ENCODE measurements around the gene LCMT1.

Gene LCMT1

DNA sequence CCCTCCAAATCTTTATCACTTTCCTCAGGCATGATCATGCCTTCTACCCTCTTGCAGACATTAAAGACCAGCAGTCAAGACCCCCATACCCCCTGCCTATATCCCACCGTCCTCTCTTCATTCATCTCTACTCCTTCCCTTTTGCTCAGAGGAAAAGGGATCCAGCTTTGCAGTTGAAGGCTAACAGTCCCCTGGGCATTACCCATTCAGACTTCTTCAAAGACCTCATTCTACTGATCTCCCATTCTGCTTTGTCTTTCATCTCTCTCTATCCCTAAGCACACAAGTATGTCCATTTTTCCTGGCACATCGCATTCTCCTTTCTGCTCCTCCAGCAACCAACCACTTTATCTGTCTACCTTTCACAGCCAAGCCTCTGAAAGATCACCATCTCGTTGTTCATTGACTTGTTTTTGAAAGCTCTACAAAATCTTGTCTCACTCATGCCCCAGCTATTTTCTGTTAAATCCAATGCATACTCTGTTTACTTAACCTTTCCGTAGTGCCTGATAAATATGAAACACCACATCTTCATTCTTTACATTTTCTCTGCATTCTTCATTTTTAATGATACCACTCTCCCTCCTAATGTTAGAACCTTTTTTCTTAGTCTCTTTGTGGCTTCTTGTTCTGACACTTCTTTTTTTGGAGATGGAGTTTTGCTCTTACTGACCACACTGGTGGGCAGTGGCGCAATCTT, 14.1 kb upstream of the LCMT1 start:
- Histone ChIP-seq H3K4me1 (ENCODE audit: control insufficient read depth, insufficient read depth, low read length) (no peaks in the 10 kb centered on the region), H3K9ac (ENCODE audit: low read depth, low read length) (no peak overlapping the region), H3K36me3 (ENCODE audit: control insufficient read depth, insufficient read depth, low read length) (no peaks in the 10 kb centered on the region), H3K9me3 (ENCODE audit: control insufficient read depth, insufficient read depth, low read length) (no peaks in the 10 kb centered on the region), H3K27me3 (ENCODE audit: control insufficient read depth, insufficient read depth, low read length) (peaks cover 2% of the 10 kb centered on the region), H3K4me3 (ENCODE audit: low read depth, low read length) (no peak overlapping the region)

GRCh38 chr16:25100511-25100910, 11.0 kb upstream of the LCMT1 start:
- H3K4me3 ChIP-seq (ENCODE audit: low read depth, low read length): no peak overlapping the region
- H3K9me3 ChIP-seq (ENCODE audit: control insufficient read depth, insufficient read depth, low read length): no peaks in the 10 kb centered on the region
- peaks cover 2% of the 10 kb centered on the region for H3K27me3 ChIP-seq (ENCODE audit: control insufficient read depth, insufficient read depth, low read length)
- no peaks in the 10 kb centered on the region for H3K36me3 ChIP-seq (ENCODE audit: control insufficient read depth, insufficient read depth, low read length)
- no peaks in the 10 kb centered on the region for H3K4me1 ChIP-seq (ENCODE audit: control insufficient read depth, insufficient read depth, low read length)
- no peak overlapping the region for H3K9ac ChIP-seq (ENCODE audit: low read depth, low read length)

- H3K4me1 ChIP-seq (ENCODE audit: control insufficient read depth, insufficient read depth, low read length): peaks cover 5% of the 10 kb centered on the region
- H3K36me3 ChIP-seq (ENCODE audit: control insufficient read depth, insufficient read depth, low read length): no peaks in the 10 kb centered on the region
- H3K4me3 ChIP-seq (ENCODE audit: low read depth, low read length): peak overlapping the region; percentile 97
- H3K9ac ChIP-seq (ENCODE audit: low read depth, low read length): peak overlapping the region; percentile 93
- no peaks in the 10 kb centered on the region for H3K9me3 ChIP-seq (ENCODE audit: control insufficient read depth, insufficient read depth, low read length)
- no peaks in the 10 kb centered on the region for H3K27me3 ChIP-seq (ENCODE audit: control insufficient read depth, insufficient read depth, low read length)
Observed at GRCh38 chr16:25106567-25107465, 4.7 kb upstream of the LCMT1 start.

- H3K36me3 ChIP-seq (ENCODE audit: control insufficient read depth, insufficient read depth, low read length): no peaks in the 10 kb centered on the region
- no peaks in the 10 kb centered on the region for H3K9me3 ChIP-seq (ENCODE audit: control insufficient read depth, insufficient read depth, low read length)
- H3K4me3 ChIP-seq (ENCODE audit: low read depth, low read length): peak overlapping the region; percentile 97
- peaks cover 5% of the 10 kb centered on the region for H3K4me1 ChIP-seq (ENCODE audit: control insufficient read depth, insufficient read depth, low read length)
- no peaks in the 10 kb centered on the region for H3K27me3 ChIP-seq (ENCODE audit: control insufficient read depth, insufficient read depth, low read length)
- H3K9ac ChIP-seq (ENCODE audit: low read depth, low read length): peak overlapping the region; percentile 93
Observed at GRCh38 chr16:25107466-25107792, 4.1 kb upstream of the LCMT1 start.

DNA sequence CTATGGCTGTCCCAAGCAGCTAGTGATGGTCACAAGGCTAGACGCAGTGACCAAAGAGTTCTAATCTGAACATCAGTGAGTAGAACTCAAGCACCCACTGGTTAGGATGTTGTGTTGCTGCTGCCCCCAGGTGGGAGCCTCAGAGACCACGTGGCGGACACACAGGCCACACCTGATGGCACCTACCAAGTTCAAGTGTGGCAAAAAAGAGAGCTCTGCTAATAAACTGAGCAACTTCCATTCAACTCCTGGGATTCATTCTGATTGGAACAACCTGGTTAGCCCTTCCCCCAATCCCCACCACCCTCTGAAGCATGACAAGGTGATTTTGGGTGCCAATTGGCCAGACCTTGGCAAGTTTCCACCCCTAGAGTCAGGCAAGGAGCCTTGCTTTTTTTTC, 3.5 kb upstream of the LCMT1 start:
- Histone ChIP-seq H3K4me3 (ENCODE audit: low read depth, low read length) (no peak overlapping the region), H3K4me1 (ENCODE audit: control insufficient read depth, insufficient read depth, low read length) (peaks cover 5% of the 10 kb centered on the region), H3K27me3 (ENCODE audit: control insufficient read depth, insufficient read depth, low read length) (no peaks in the 10 kb centered on the region), H3K9ac (ENCODE audit: low read depth, low read length) (no peak overlapping the region), H3K9me3 (ENCODE audit: control insufficient read depth, insufficient read depth, low read length) (no peaks in the 10 kb centered on the region), H3K36me3 (ENCODE audit: control insufficient read depth, insufficient read depth, low read length) (no peaks in the 10 kb centered on the region)

- no peak overlapping the region for H3K4me3 ChIP-seq (ENCODE audit: low read depth, low read length)
- no peaks in the 10 kb centered on the region for H3K9me3 ChIP-seq (ENCODE audit: control insufficient read depth, insufficient read depth, low read length)
- H3K27me3 ChIP-seq (ENCODE audit: control insufficient read depth, insufficient read depth, low read length): no peaks in the 10 kb centered on the region
- H3K36me3 ChIP-seq (ENCODE audit: control insufficient read depth, insufficient read depth, low read length): no peaks in the 10 kb centered on the region
- peaks cover 5% of the 10 kb centered on the region for H3K4me1 ChIP-seq (ENCODE audit: control insufficient read depth, insufficient read depth, low read length)
- H3K9ac ChIP-seq (ENCODE audit: low read depth, low read length): no peak overlapping the region
Observed at GRCh38 chr16:25109643-25110042, 1.9 kb upstream of the LCMT1 start.

DNA sequence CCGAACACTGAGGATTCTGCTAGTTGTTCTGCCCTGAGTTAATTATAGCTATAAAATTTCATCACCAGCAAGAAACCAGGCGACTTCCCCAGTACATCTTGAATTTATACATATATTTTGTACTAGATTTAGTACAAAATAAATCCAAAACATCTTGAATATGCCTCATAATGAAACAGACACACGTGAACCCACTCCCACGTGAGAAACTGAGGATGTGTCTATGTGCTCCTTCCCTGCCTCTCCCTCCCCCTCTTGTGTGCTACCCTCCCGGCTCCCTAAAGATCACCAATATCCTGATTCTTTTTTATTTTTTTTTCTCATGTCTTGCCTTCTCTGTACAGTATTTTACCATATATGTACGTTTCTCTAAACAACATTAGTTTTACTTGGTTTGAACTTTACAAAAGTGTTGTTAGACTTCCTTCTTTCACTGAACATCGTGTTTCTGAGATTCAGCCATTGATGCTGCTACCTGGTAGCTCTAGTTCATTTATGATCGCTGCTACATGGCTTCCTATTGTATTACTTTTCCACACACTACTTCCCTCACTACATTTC, 1.1 kb upstream of the LCMT1 start:
- Histone ChIP-seq H3K4me1 (ENCODE audit: control insufficient read depth, insufficient read depth, low read length) (peaks cover 5% of the 10 kb centered on the region), H3K36me3 (ENCODE audit: control insufficient read depth, insufficient read depth, low read length) (no peaks in the 10 kb centered on the region), H3K9me3 (ENCODE audit: control insufficient read depth, insufficient read depth, low read length) (no peaks in the 10 kb centered on the region), H3K27me3 (ENCODE audit: control insufficient read depth, insufficient read depth, low read length) (no peaks in the 10 kb centered on the region), H3K9ac (ENCODE audit: low read depth, low read length) (no peak overlapping the region), H3K4me3 (ENCODE audit: low read depth, low read length) (peak overlapping the region; percentile 87)

DNA sequence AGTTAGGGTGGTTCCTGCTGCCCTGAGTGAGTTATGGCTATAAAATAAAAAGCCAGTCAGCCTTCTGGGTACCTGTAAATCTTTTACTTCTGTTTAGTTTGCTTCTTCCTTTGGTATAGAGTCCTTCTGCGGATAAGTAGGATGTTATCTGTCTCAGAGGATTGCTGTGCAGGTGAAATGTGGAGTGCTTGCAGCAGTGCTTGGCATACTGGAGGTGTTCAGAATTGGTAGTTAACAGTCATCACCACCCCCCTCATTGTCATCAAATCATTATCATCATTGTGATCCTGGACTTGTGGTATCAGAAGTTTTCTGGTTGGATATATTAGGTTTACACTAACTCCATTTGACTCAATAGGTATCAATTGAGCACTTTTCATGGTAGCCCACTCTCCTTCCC, 2.6 kb downstream of the LCMT1 start:
- Histone ChIP-seq H3K9ac (ENCODE audit: low read depth, low read length) (no peak overlapping the region), H3K9me3 (ENCODE audit: control insufficient read depth, insufficient read depth, low read length) (no peaks in the 10 kb centered on the region), H3K27me3 (ENCODE audit: control insufficient read depth, insufficient read depth, low read length) (no peaks in the 10 kb centered on the region), H3K4me3 (ENCODE audit: low read depth, low read length) (no peak overlapping the region), H3K4me1 (ENCODE audit: control insufficient read depth, insufficient read depth, low read length) (no peaks in the 10 kb centered on the region), H3K36me3 (ENCODE audit: control insufficient read depth, insufficient read depth, low read length) (no peaks in the 10 kb centered on the region)

DNA sequence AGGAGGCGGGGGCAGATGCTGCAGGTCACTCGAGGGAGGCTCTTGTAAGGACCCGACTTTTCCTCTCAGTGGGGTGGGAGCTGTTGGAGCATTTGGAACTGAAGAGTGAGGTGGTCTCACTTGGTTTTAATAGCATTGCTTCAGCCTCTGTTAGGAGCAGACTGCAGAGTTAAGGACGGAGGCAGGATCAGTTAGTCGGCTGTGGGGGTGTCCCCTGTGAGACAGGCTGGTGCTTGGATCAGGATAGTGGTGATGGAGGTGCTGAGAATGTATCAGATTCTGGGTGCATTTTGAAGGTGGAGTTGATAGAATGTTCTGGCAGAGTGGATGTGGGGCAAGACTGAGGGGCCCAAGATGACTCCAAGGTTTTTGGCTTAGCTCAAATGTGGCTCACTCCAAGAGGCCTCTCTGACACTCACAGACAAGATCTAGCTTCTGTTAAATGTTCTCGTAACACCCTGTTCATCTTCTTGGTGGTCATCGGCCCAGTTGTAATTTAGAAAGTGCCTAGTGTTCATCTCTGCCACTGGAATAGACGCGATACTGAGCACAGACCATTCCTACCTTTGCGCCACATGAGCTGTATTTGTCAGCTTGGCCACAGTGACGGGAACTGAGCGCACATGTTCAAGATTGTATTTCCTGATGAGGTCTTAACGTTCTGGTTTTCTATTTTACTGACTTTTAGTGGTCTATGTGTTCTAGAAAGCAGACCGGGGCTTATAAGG, 7.5 kb downstream of the LCMT1 start:
- no peaks in the 10 kb centered on the region for H3K9me3 ChIP-seq (ENCODE audit: control insufficient read depth, insufficient read depth, low read length)
- H3K36me3 ChIP-seq (ENCODE audit: control insufficient read depth, insufficient read depth, low read length): no peaks in the 10 kb centered on the region
- H3K27me3 ChIP-seq (ENCODE audit: control insufficient read depth, insufficient read depth, low read length): no peaks in the 10 kb centered on the region
- H3K4me1 ChIP-seq (ENCODE audit: control insufficient read depth, insufficient read depth, low read length): no peaks in the 10 kb centered on the region
- no peak overlapping the region for H3K4me3 ChIP-seq (ENCODE audit: low read depth, low read length)
- no peak overlapping the region for H3K9ac ChIP-seq (ENCODE audit: low read depth, low read length)

- Histone ChIP-seq H3K9me3 (ENCODE audit: control insufficient read depth, insufficient read depth, low read length) (no peaks in the 10 kb centered on the region), H3K36me3 (ENCODE audit: control insufficient read depth, insufficient read depth, low read length) (no peaks in the 10 kb centered on the region), H3K4me1 (ENCODE audit: control insufficient read depth, insufficient read depth, low read length) (no peaks in the 10 kb centered on the region), H3K9ac (ENCODE audit: low read depth, low read length) (no peak overlapping the region), H3K4me3 (ENCODE audit: low read depth, low read length) (no peak overlapping the region), H3K27me3 (ENCODE audit: control insufficient read depth, insufficient read depth, low read length) (no peaks in the 10 kb centered on the region)
Observed at GRCh38 chr16:25121824-25122600, 10.5 kb downstream of the LCMT1 start.

- H3K9me3 ChIP-seq (ENCODE audit: control insufficient read depth, insufficient read depth, low read length): no peaks in the 10 kb centered on the region
- no peak overlapping the region for H3K9ac ChIP-seq (ENCODE audit: low read depth, low read length)
- no peaks in the 10 kb centered on the region for H3K4me1 ChIP-seq (ENCODE audit: control insufficient read depth, insufficient read depth, low read length)
- no peak overlapping the region for H3K4me3 ChIP-seq (ENCODE audit: low read depth, low read length)
- H3K27me3 ChIP-seq (ENCODE audit: control insufficient read depth, insufficient read depth, low read length): no peaks in the 10 kb centered on the region
- no peaks in the 10 kb centered on the region for H3K36me3 ChIP-seq (ENCODE audit: control insufficient read depth, insufficient read depth, low read length)
Observed at GRCh38 chr16:25124503-25124902, 13.0 kb downstream of the LCMT1 start.

Data from iPS-15b (cell line).